Endothelial cell of umbilical vein (primary cell): ENCODE data around the gene SMIM41. TPM values are rescaled to one million over a fixed set of nuclear protein-coding genes. Genes with fewer than 3 reads are reported as not detected.

Experiments used
- BruUV-seq: library from RNA; stranded (reverse); fragments of 400-500 nt; replicated peaks from 2 replicates; lab custom pipeline; 2021; lab: Mats Ljungman, UMichigan
- CTCF ChIA-PET: fragments of 300-600, 350-600 bp; sonication (Branson Sonifier 250); formaldehyde crosslinking; loops from one replicate; lab custom pipeline; 2021; ENCODE audit warnings: antibody characterized with exemption, inconsistent platforms; lab: Charles Lee
- POLR2A ChIA-PET: fragments of 300-600, 350-600 bp; sonication (Branson Sonifier 250); formaldehyde crosslinking; loops from one replicate; lab custom pipeline; 2021; ENCODE audit warnings: antibody characterized with exemption, inconsistent platforms; lab: Charles Lee
- DNase-seq: peaks from one replicate; pipeline ENCODE4 v3.0.0-alpha.2; 2011; ENCODE audit warnings: low read depth, low spot score
- FAIRE-seq: peaks from 2 replicates; lab custom pipeline; 2011; peaks lifted over from hg19 to GRCh38; lab: Jason Lieb, UNC
- H2AFZ ChIP-seq: 2 replicates; pipeline ENCODE4 v1.6.0; 2012; ENCODE audit warnings: low read depth, low read length, control low read depth, inconsistent platforms
- H3K27ac ChIP-seq: 2 replicates; pipeline ENCODE4 v1.5.1; 2011; ENCODE audit warnings: low read depth, mild to moderate bottlenecking, control low read depth, low read length, moderate library complexity; ENCODE audit not compliant: insufficient read depth
- H3K27me3 ChIP-seq, 2 experiments: 2 replicates each; pipeline versions ENCODE4 v1.6.0 to v1.6.1; 2011; ENCODE audit warnings: low read length in 2 of 2, mixed read lengths in 1 of 2; ENCODE audit not compliant: control insufficient read depth in 2 of 2, insufficient read depth in 2 of 2
- H3K36me3 ChIP-seq, 2 experiments: 2 replicates in 1 of 2; 3 replicates in 1 of 2; pipeline ENCODE4 v1.5.1; 2011; ENCODE audit warnings: low read length in 2 of 2, mild to moderate bottlenecking in 1 of 2, moderate library complexity in 1 of 2; ENCODE audit not compliant: control insufficient read depth in 2 of 2, insufficient read depth in 2 of 2; ENCODE audit errors: extremely low read depth in 1 of 2
- H3K4me1 ChIP-seq: 3 replicates; pipeline ENCODE4 v1.5.1; 2011; ENCODE audit warnings: mild to moderate bottlenecking, low read length; ENCODE audit not compliant: control insufficient read depth, insufficient read depth; ENCODE audit errors: extremely low read depth
- H3K4me2 ChIP-seq: 2 replicates; pipeline ENCODE4 v1.6.1; 2011; ENCODE audit warnings: low read length, control low read depth, mixed read lengths; ENCODE audit not compliant: insufficient read depth
- H3K4me3 ChIP-seq, 3 experiments: fragments of 200-600 bp in 1 of 3; sonication (generic), shearing (Covaris generic) in 1 of 3; replicated peaks in 1 of 3; 2 replicates each; pipeline ENCODE4 v1.5.1; 2011 to 2016; ENCODE audit warnings: control low read depth in 3 of 3, low read length in 3 of 3, mild to moderate bottlenecking in 2 of 3, inconsistent platforms in 1 of 3, low read depth in 1 of 3, moderate library complexity in 1 of 3; ENCODE audit not compliant: insufficient read depth in 1 of 3
- H3K79me2 ChIP-seq: 2 replicates; pipeline ENCODE4 v1.6.0; 2012; ENCODE audit warnings: low read length, inconsistent platforms; ENCODE audit not compliant: control insufficient read depth, insufficient read depth
- H3K9ac ChIP-seq: replicated peaks from 2 replicates; pipeline ENCODE3; 2011; ENCODE audit warnings: low read length, control low read depth; ENCODE audit not compliant: insufficient read depth; ENCODE audit errors: extremely low read depth
- H3K9me1 ChIP-seq: replicated peaks from 3 replicates; pipeline ENCODE4 v1.6.0; 2011; ENCODE audit warnings: mild to moderate bottlenecking, low read length; ENCODE audit not compliant: control insufficient read depth, insufficient read depth; ENCODE audit errors: extremely low read depth
- H3K9me3 ChIP-seq: replicated peaks from 2 replicates; pipeline ENCODE4 v1.5.1; 2012; ENCODE audit warnings: low read length, inconsistent platforms; ENCODE audit not compliant: control insufficient read depth, insufficient read depth
- H4K20me1 ChIP-seq: replicated peaks from 2 replicates; pipeline ENCODE3; 2011; ENCODE audit warnings: mild to moderate bottlenecking, low read length; ENCODE audit not compliant: control insufficient read depth, insufficient read depth; ENCODE audit errors: extremely low read depth
- CTCF ChIP-seq, 2 donors: IDR thresholded peaks; 1 replicate in 1 of 2; 2 replicates in 1 of 2; pipeline ENCODE4 v1.5.1; 2011; ENCODE audit warnings: low read length in 2 of 2, mild to moderate bottlenecking in 2 of 2, moderate library complexity in 2 of 2, control low read depth in 1 of 2, inconsistent platforms in 1 of 2, low read depth in 1 of 2; ENCODE audit not compliant: insufficient read depth in 1 of 2; ENCODE audit errors: extremely low read depth in 1 of 2
- EZH2 ChIP-seq: IDR thresholded peaks from 2 replicates; pipeline ENCODE4 v1.6.1; 2012; ENCODE audit warnings: borderline replicate concordance, low read depth, mild to moderate bottlenecking, moderate library complexity, low read length, inconsistent platforms; ENCODE audit not compliant: severe bottlenecking
- FOS ChIP-seq: IDR thresholded peaks from 2 replicates; pipeline ENCODE4 v1.6.1; 2011; ENCODE audit warnings: mild to moderate bottlenecking, low read length, moderate library complexity, borderline replicate concordance; ENCODE audit not compliant: insufficient read depth
- GATA2 ChIP-seq: IDR thresholded peaks from 2 replicates; pipeline ENCODE4 v1.7.0; 2011; ENCODE audit warnings: low read depth, mild to moderate bottlenecking, moderate library complexity, mixed read lengths, low read length; ENCODE audit not compliant: insufficient read length, insufficient read depth
- JUN ChIP-seq: IDR thresholded peaks from 2 replicates; pipeline ENCODE4 v1.6.1; 2011; ENCODE audit warnings: borderline replicate concordance, low read depth; ENCODE audit not compliant: insufficient read length, insufficient read depth
- MYC ChIP-seq: IDR thresholded peaks from one replicate; pipeline ENCODE4 v1.6.1; 2011; ENCODE audit warnings: mild to moderate bottlenecking, low read depth, low read length
- POLR2A ChIP-seq: IDR thresholded peaks from 2 replicates; pipeline ENCODE4 v1.6.1; 2012; ENCODE audit warnings: low read depth, mild to moderate bottlenecking, control low read depth, low read length
- POLR2AphosphoS5 ChIP-seq: IDR thresholded peaks from 2 replicates; pipeline ENCODE4 v1.6.1; 2012; ENCODE audit warnings: low read depth, mild to moderate bottlenecking, control low read depth, low read length, moderate library complexity; ENCODE audit not compliant: insufficient read depth
- dilution Hi-C: fragments of 300-500 bp; cut with MboI; formaldehyde crosslinking; loops from one replicate; pipeline ENCODE4 v1.15.0; 2019; ENCODE audit warnings: low sequenced_read_pairs; ENCODE audit not compliant: extremely low pct_ligation_motif_present
- intact Hi-C: fragments of 100-400 bp; cut with micrococcal nuclease; formaldehyde crosslinking; loops from one replicate; pipeline ENCODE4 v1.10.0; 2022
- polyA plus RNA-seq, 4 experiments: library from polyadenylated mRNA; depleted of rRNA in 3 of 4; stranded (reverse) in 3 of 4; unstranded in 1 of 4; fragments of >200 nt; gene quantifications; 2 replicates each; pipeline versions ENCODE4 v1.2.1 to v1.2.3, GENCODE V29; 2011 to 2012; ENCODE audit warnings: missing spikeins in 1 of 4
- total RNA-seq: library from RNA; stranded (reverse); gene quantifications from 2 replicates; pipeline ENCODE4 v1.2.3, GENCODE V29; 2021
- TF ChIP-seq, protein P1 (sequence below): IDR thresholded peaks from 2 replicates; pipeline ENCODE4 v1.6.1; 2011; ENCODE audit not compliant: insufficient read depth, insufficient read length

Gene SMIM41
- total and polyA plus RNA-seq, 2 donors (not counting 3 experiments of a cell fraction or from before 2014, with no cell fraction given) = not detected

- Histone ChIP-seq H3K36me3 (no peaks in the 10 kb centered on the region), H3K9me1 (no peaks in the 10 kb centered on the region), H2AFZ (no peak overlapping the region), H4K20me1 (no peaks in the 10 kb centered on the region), H3K9me3 (no peaks in the 10 kb centered on the region), H3K9ac (no peak overlapping the region), H3K4me1 (peaks cover 26% of the 10 kb centered on the region), H3K79me2 (no peaks in the 10 kb centered on the region), H3K4me2 (no peak overlapping the region), H3K27me3 (no peaks in the 10 kb centered on the region), H3K27ac (no peak overlapping the region), H3K4me3 (no peak overlapping the region)
- TF ChIP-seq, protein P1, sequence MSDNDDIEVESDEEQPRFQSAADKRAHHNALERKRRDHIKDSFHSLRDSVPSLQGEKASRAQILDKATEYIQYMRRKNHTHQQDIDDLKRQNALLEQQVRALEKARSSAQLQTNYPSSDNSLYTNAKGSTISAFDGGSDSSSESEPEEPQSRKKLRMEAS = no peak
- TF ChIP-seq CTCF (IDR thresholded peaks at IDR 0.05; ENCODE audit: extremely low read depth in 1 of 2, insufficient read depth in 1 of 2, low read depth in 1 of 2, low read length in 2 of 2) = no peak
- no peak for TF ChIP-seq POLR2A
- no peak for TF ChIP-seq POLR2AphosphoS5
- no peak for TF ChIP-seq FOS
- no peak for TF ChIP-seq GATA2
- TF ChIP-seq EZH2 = no peak
- TF ChIP-seq MYC = no peak
- TF ChIP-seq JUN = no peak
- DNase-seq = no peak
- POLR2A ChIA-PET = no interaction called here
- intact Hi-C loops (no loop called here), dilution Hi-C loops (no loop called here)
- no TSS peak for BruUV-seq
- no peak for FAIRE-seq
- CTCF ChIA-PET = interaction anchor here (1.8 kb wide), 1 partner anchor 9 kb away, joined by 9 read pairs; no protein-coding TSS in a partner anchor
Measured at GRCh38 chr12:52035190-52035589, 44.3 kb upstream of the SMIM41 start.
